ENCODE data around the gene GRHL1.
"Not testable (repeated sequence)": the region's sequence is repeated elsewhere in the genome, so short reads cannot be mapped to it uniquely, and the experiment has no call there.

Gene GRHL1

DNA sequence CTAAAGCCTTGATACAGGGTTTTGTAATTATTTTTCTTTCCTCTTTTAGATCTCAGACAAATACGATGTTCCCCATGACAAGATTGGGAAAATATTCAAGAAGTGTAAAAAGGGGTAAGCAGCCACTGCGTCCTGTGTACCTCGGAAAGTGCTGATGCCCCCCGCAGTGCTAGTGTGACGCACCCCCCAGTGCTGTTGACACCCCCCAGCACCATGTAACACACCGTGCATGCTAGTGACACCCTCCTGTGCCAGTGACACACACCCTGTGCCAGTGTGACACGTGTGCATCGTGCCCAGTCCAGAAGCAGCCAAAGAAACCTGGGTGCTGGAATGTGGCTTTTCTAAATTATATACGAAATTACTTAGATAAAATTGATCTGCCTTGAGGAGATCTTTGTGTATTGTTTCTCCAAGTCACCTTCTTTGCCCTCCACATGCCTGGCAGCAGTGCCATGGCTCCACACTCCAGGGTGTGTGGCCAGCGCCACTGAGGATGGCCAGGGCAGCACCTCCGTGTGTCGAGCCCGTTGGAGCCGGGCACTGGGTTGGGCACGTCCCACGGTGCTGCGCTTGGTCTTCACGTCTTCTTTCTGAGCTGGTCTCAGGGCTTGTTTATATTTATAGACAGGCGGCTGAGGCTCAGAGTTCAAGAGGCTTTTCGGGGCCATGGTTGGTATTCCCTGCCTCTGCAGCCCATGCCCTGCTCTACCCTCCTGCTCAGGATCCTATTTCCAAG is 47.6 kb downstream of the GRHL1 start:
- no peak for DNase-seq

DNA sequence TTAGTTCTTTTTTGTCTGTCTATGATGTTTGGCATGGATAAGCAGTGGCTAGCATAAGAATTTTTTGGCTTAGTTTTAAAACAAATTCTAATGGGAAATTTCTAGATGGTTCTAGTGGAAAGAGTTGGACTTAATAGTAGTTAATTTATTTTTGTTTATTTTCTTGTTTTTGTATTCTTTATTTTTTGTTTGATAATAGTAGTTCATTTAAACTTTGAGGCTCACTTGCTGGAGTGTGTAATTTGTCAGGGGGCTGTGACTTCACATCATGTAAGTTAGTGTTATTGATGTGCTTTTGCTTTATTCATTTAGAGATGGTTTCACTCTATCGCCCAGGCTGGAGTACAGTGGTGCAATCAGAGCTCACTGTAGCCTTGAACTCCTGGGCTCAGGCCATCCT is 48.2 kb downstream of the GRHL1 start:
- no peak for DNase-seq

DNA sequence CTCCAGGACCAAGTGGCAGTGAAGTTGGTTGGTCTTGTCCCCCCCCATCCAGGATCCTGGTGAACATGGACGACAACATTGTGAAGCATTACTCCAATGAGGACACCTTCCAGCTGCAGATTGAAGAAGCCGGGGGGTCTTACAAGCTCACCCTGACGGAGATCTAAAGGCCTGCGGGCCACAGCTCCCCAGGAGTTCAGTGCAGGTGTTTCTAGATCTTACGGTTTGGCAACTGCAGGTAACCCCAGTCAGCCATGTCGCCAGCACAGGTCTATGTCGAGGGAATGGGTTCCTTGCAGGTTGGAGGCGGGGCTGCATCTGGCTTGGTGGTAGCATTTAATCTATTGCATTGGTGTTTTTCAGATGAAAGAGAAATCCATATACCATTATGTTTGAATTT is 49.0 kb downstream of the GRHL1 start:
- no peak for DNase-seq

DNA sequence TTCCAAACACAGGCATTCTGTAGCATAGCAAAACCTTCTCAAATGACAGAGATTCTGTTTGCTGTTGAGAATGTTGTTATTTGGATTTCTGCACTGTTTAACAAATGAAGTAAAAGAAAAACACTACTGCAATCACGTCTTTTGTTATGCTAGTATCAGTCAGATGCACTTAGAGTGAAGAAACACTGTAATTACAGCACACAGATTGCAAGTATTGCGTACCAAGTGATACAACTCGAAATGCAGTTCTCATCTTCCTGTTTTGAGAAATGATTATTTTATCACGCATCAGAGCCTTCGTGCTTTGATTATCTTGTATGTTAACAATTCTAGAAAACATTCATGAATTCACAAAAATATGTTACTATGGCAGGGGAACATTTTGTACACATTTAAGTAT is 50.1 kb downstream of the GRHL1 start:
- no peak for DNase-seq

DNA sequence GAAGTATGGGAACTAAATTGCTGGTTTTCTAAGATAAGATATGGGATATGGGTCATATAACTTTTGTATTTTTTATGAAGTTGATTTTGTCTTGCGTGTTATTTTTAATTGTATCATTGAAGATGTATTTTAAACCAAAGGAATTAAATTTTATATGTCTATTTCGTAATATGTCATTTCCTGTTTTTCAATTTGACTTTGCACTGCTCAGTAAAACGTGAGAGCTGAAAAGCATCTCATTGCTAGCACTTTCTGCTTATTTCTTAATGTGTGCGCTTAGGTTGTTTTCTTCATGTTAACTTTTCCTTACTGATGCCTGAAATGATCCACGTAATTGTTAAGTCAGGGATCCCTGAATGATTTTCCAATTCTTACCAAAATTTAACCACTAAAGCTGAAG is 50.6 kb downstream of the GRHL1 start:
- DNase-seq, result no peak

DNA sequence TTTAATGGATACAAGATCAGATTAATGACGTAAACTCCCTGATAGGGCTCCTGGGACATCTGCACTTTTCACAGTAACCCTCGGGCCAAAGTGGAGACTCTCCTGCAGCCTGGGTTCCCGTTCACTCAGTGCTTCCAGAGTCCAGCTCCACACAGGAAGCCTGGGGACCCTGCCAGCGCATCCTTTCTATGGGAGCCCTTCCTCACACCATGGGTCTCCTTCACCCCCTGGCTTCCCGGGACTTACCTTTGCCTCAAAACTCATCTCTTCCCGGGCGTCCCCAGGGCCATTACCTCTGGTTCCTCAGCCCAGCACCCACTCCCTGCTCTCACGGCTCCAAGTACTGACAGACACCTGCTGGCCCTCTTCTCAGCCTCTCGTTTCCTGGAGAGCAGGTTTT is 51.2 kb downstream of the GRHL1 start:
- no peak for DNase-seq

DNA sequence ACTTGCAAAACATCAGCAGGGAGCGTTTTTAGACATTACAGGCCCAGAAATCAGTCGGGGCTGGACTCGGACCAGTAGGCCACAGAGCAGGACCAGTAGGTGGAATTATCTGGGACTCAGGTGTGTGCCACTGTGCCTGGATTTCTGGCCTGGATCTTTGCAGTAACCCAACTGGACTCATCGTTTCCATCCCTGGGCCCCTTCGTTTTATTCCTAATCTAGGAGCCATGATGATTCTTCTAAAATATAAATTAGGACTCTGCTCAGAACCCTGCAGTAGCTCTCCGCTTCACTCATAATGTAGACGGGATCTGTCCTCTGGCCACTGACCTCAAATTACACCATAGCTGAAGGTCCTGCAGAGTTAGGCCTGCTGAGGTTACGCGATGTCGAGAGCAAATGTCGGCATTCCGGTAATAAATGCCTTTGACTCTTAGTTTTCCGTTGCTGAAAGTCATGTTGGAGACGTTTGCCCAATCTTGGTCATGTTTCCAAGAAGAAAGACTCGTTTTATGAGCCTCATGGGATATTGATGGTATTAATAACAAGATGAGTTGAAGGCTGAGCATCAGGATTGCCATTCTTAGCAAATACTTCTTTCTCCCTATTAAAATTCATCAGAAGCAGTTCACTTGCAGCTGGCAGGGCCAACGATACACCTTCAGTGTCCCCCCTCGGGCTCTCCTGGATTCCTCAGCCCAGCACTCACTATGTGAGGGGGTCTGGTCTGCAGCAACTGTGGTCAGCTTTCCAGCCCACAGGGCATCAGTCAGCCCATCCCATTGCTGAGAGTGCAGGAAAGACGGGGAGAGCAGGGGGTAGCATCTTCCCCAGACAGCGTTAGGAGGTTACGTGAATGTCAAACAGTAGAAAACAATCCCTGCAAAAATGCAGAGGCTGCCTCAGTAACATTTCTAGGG is 52.0 kb downstream of the GRHL1 start:
- no peak for DNase-seq

DNA sequence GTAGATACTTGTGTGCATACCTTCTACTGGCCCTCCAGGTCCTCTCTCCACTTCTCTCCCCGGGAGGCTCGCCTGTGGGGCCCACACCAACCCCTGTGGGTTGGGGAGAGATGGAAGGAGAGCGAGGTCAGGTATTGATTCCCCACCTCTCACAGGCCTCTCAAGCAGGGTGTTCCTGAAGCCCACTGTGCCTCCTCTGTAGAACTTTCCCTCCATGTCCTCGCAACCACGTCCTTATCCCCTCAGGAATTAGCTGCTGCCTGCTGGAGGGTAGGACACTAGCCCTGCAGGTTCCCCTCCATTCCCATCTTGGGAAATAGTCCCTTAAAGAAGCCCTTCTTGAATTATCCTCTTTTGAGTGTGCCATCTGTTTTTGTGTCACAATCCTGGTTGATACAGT is 52.9 kb downstream of the GRHL1 start:
- DNase-seq, result no peak

DNA sequence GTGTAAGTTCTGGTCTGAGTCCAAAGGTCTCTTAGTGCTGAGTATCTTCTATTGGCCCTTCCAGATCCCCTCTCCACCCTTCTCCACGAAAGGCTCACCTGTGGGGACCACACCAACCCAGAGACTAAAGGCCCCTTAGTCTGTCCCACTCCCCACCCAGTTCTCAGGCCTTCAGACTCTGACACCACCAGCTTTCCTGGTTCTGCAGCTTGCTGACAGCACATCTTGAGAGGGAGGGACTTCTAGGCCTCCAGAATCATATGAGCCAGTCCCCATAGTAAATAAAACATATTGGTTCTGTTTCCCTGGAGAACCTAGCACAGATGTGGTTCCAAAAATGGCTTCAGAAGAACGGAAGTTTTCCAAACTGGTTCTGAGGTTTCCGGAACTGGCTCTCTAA is 53.3 kb downstream of the GRHL1 start:
- DNase-seq, result no peak

DNA sequence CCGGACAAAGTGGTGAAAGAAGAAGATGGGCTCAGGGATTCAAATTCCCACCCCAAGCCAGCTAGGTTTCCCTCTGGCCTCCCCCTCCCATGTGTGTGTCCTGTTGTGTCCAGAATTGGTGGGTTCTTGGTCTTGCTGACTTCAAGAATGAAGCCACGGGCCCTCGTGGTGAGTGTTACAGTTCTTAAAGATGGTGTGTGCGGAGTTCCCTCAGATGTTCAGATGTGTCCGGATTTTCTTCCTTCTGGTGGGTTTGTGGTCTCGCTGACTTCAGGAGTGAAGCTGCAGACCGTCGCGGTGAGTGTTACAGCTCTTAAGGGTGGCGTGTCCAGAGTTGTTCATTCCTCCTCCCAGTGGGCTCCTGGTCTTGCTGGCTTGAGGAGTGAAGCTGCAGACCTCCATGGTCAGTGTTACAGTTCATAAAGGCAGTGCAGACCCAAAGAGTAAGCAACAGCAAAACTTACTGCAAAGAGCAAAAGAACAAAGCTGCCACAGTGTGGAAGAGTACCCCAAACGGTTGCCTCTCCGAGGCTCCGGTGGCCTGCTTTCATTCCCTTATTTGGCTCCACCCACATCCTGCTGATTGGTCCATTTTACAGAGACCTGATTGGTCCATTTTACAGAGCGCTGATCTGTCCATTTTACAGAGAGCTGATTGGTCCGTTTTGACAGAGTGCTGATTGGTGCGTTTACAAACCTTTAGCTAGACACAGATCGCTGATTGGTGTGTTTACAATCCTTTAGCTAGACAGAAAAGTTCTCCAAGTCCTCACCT is 54.2 kb downstream of the GRHL1 start:
- DNase-seq, result no peak

DNA sequence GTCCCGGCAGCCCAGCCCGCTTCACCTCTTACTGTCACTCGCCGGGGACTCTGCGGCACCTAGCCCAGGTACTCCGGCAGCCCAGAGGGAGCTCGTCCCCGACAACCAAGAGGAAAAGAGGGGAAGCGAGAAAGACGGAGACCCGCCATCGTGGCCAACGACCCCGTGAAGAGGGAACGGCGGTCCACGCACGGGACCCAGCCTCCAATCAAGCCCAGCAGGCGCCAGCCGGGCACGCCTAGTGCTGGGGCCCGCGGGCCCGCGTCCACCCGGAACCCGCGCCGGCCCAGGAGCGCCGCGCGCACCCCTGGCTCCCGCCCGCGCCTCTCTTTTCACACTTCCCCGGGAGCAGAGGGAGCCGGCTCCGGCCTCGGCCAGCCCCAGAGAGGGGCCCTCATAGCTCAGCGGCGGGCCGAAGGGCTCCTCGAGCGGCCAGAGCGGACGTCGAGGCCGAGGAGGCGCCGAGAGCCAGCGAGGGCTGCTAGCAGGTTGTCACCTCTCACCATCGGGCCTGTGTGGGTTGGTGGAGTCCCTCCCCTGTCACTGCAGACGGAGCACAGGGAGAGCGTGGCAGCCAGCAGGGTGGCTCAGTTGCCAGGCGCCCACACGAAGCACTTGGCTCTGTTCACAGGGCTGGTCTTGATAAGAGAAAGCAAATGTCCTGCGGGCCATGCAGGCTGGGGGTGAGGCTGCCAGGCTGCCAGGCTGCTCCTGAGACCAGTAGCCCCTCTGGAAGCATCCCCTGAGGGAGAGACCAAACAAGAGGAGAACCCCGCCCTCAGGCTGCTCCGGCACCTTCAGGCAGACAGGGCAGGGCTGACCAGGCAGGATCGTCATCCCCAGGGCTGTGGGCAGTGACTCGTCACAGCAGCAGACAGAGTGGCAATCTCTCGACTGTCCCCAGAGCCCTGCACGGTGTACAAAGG is 55.0 kb downstream of the GRHL1 start:
- no peak for DNase-seq

DNA sequence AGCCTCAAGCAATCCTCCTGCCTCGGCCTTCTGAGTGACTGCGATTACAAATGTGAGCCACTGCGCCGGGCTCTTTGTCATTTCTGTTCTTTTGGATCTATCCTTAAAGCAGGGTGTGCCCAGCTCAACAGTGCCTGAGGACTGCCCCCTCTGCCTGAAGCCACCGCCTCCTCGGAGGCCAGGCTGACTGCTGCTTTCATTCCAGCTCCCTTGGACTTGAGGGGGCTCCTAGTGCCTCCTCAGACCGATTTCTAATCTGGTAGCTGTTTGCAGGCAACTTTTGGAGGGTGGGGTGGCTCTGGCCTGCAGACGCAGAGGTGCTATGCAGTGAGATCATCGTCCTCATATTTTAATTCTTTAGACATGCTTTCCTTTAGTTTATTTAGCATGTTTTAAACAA is 55.9 kb downstream of the GRHL1 start:
- DNase-seq, result no peak

DNA sequence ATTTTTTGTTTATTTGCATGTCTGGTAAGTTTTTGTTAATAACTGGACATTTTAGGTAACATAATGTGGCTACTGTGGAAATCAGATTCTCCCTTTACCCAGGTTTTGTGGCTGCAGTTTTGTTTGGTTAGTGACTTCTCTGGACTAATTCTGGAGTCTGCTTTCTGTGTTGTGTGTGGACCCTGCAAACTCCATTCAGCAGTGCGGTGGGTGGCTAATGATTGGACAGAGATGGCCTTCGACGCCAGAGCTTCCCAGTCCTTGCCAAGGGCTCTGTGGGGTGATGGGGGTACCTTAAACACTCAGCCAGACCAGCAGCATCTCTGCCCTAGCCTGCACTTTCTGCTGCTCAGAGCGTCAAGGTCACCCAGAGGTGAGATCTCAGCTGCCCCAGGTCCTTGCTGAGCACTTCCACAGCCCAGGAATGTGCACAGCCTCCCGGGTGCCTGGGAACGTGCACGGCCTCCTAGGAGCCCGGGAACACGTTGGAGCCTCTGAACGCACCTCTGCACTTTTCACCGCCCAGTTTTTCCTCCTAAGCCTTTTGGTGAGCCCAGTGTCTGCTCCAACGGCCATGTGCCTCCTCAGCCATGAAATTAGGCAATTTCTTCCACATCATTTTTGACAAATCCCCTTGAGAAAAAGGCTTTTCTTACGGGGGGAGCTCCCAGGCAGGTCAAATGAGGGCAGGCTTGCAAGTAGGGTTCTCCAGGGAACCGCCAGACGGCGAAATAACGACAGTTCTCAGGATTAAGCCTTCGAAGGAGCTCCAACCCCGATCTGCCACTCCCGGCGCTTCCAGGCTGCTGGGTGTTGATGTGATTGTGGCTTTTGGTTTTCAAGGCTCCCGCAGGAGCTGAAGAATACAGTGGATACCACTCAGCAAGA is 56.7 kb downstream of the GRHL1 start:
- no peak for DNase-seq

DNA sequence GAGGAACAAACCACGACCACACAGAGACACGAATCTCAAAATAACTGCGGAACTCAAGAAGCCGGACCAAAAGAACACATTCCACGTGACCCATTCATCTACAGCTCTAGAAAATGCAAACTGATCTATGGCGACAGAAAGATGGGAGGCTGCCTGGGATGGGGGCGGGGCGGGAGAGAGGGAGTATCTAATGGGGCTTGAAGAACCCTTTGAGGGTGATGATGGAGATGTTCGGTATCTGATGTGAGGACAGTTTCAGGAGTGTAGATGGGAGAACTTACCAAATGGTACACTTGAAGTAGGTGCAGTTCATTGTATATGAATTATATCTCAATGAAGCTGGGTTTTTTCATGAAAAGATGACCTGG is 57.3 kb downstream of the GRHL1 start:
- no peak for DNase-seq

DNA sequence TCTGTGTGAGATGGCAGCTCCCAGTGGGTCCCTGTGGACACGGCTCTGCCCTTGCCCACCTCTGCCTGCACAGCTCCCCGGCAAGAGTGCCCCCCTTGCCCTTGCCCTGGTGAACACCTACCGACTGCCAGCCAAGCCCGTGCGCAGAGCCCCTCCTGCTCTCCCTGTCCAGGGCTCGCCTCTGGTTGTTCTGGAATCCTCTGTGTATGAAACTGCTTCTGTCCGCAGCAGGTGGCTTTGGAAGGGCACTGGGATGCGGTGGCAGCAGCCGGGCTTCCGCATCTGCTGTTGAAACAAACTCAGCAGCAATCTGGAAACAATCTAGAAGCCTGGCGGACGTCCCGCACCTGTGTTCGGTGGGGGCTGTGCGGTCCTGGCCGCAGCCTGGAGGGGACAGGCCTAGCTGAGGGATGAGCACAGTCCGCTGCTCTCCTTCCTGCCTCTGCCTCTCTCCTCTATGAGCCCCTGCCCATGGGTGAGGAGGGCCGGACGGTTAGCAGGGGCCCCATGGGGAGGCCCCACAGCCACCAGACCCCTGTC is 57.8 kb downstream of the GRHL1 start:
- no peak for DNase-seq

DNA sequence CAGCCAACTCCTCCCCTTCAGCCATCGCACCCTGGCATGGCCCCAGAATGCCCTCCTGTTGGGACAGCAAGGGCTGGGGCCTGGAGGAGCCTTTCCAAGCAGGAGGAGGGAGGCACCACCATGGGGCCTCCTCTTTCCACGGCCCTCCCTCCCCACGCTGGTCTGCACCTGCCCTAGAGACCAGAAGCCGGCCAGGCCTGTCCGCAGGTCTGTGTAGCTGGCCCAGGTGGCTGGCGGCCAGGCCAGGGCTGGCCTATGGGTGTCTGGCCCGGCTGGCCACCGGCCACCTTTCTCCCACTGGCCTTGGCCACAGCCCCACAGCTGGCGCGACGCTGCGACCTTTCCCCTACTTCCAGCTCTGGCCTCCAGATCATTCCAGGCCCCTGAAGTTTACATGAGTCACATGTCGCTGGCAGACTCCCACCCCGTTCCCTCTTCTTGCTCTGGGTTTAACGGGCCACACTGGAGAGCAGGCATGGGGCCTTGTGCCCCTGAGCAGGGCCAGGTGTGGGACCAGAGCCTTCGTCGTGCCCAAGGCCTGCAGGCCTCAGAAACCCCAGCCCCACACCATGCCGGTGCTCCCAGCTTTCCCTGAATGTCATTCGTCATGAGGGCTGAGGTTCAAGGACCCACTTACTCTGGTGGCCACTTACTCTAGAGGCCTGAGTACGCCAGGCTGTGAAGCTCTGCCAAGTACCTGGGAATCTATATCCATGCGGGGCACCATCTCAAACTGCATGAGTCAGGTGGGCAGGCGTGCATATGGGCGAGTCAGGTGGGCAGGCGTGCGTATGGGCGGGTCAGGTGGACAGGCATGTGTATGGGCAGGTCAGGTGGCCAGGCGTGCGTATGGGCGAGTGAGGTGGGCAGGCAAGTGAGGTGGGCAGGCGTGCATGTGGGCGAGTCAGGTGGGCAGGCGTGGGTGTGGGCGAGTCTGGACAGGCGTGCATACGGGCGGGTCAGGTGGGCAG is 58.6 kb downstream of the GRHL1 start:
- DNase-seq, result no peak

DNA sequence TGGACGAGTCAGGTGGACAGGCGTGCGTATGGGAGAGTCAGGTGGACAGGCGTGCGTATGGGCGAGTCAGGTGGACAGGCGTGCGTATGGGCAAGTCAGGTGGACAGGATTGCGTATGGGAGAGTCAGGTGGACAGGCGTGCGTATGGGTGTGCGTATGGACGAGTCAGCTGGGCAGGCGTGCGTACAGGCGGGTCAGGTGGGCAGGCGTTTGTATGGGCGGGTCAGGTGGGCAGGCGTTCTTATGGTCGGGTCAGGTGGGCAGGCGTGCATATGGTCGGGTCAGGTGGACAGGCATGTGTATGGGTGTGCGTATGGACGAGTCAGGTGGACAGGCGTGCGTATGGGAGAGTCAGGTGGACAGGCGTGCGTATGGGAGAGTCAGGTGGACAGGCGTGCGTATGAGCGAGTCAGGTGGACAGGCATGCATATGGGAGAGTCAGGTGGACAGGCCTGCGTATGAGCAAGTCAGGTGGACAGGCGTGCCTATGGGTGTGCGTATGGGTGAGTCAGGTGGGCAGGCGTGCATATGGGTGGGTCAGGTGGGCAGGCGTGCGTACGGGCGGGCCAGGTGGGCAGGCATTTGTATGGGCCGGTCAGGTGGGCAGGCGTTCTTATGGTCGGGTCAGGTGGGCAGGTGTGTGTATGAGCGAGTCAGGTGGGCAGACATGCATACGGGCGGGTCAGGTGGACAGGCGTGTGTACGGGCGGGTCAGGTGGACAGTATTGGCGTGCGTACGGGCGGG is 59.5 kb downstream of the GRHL1 start:
- DNase-seq, result not testable (repeated sequence)

DNA sequence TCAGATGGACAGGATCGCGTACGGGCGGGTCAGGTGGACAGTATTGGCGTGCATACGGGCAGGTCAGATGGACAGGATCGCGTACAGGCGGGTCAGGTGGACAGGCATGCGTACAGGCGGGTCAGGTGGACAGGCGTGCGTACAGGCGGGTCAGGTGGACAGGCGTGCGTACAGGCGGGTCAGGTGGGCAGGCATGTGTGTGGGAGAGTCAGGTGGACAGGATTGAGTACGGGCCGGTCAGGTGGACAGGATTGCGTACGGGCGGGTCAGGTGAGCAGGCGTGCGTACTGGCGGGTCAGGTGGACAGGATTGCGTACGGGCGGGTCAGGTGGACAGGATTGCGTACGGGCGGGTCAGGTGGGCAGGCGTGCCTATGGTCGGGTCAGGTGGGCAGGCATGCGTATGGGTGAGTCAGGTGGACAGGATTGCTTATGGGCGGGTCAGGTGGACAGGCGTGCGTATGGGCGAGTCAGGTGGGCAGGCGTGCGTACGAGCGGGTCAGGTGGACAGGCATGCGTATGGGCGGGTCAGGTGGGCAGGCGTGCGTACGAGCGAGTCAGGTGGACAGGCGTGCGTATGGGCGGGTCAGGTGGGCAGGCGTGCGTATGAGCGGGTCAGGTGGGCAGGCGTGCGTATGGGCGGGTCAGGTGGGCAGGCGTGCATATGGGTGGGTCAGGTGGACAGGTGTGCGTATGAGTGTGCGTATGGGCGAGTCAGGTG is 60.3 kb downstream of the GRHL1 start:
- DNase-seq, result not testable (repeated sequence)
